SU-DHL-6 (cell line): ENCODE results near the gene COL4A2.

Experiments used
- H2AFZ ChIP-seq: fragments of 200-600 bp; sonication (generic); 2 replicates; pipeline ENCODE4 v1.6.1; 2014; ENCODE audit warnings: low read depth, mild to moderate bottlenecking, moderate library complexity, mixed read lengths, antibody characterized with exemption, low read length; ENCODE audit not compliant: severe bottlenecking
- H3F3A ChIP-seq: fragments of 200-600 bp; shearing (Covaris generic); 2 replicates; pipeline ENCODE4 v1.6.0; 2016; ENCODE audit warnings: antibody characterized with exemption, mild to moderate bottlenecking; ENCODE audit not compliant: insufficient read depth
- H3K27ac ChIP-seq: fragments of 200-600 bp; sonication (generic); 2 replicates; pipeline ENCODE4 v1.5.1; 2016; ENCODE audit warnings: low read depth, mild to moderate bottlenecking, low read length, moderate library complexity, mixed read lengths
- H3K27me3 ChIP-seq: fragments of 200-600 bp; sonication (generic), shearing (Covaris generic); 2 replicates; pipeline ENCODE4 v1.6.0; 2014; ENCODE audit warnings: mild to moderate bottlenecking, low read length
- H3K36me3 ChIP-seq: fragments of 200-600 bp; sonication (generic); 2 replicates; pipeline ENCODE4 v1.6.1; 2014; ENCODE audit warnings: mild to moderate bottlenecking, low read length, mixed read lengths
- H3K4me2 ChIP-seq: fragments of 300-600, 200-600 bp; shearing (Covaris generic), sonication (generic); 2 replicates; pipeline ENCODE4 v1.6.0; 2014; ENCODE audit warnings: low read length, low read depth, mild to moderate bottlenecking; ENCODE audit not compliant: poor library complexity, severe bottlenecking
- H3K4me3 ChIP-seq: fragments of 200-600 bp; sonication (generic); 2 replicates; pipeline ENCODE4 v1.5.1; 2014; ENCODE audit warnings: antibody characterized with exemption, low read length, mild to moderate bottlenecking, mixed read lengths; ENCODE audit not compliant: insufficient read depth, poor library complexity, severe bottlenecking
- H3K79me2 ChIP-seq: fragments of 200-600 bp; sonication (generic); 2 replicates; pipeline ENCODE4 v1.6.1; 2014; ENCODE audit warnings: mild to moderate bottlenecking, low read length, moderate library complexity; ENCODE audit not compliant: insufficient read depth
- H3K9ac ChIP-seq: fragments of 200-600 bp; sonication (generic); 2 replicates; pipeline ENCODE4 v1.7.0; 2014; ENCODE audit warnings: mild to moderate bottlenecking, low read length
- H3K9me2 ChIP-seq: fragments of 200-600 bp; sonication (generic); replicated peaks from 2 replicates; pipeline ENCODE4 v1.6.1; 2014; ENCODE audit warnings: low read length; ENCODE audit not compliant: insufficient read depth
- H3K9me3 ChIP-seq: fragments of 200-600 bp; sonication (generic); 2 replicates; pipeline ENCODE4 v1.6.1; 2014; ENCODE audit warnings: low read length, mixed read lengths; ENCODE audit not compliant: insufficient read depth
- H4K20me1 ChIP-seq: fragments of 200-600 bp; sonication (generic); 2 replicates; pipeline ENCODE4 v1.6.1; 2014; ENCODE audit warnings: low read depth, mild to moderate bottlenecking, antibody characterized with exemption, low read length, moderate library complexity, mixed read lengths
- CTCF ChIP-seq: fragments of 200-600 bp; sonication (generic); IDR thresholded peaks from one replicate; pipeline ENCODE4 v1.5.1; 2017; ENCODE audit warnings: antibody characterized with exemption, mild to moderate bottlenecking, low read length, moderate library complexity; ENCODE audit not compliant: insufficient read depth, poor library complexity, severe bottlenecking
- EZH2phosphoT487 ChIP-seq: fragments of 200-600 bp; sonication (generic), shearing (Covaris generic); conservative IDR thresholded peaks from 2 replicates; pipeline ENCODE4 v1.6.1; 2018; ENCODE audit warnings: mild to moderate bottlenecking, antibody characterized with exemption, low read length, moderate library complexity, mixed read lengths

Gene COL4A2

GRCh38 chr13:110306960-110307766 is at the start of gene COL4A2, which contains the start of gene COL4A1:
TSS of gene COL4A2 (plus strand) at chr13:110307284. CDS start at chr13:110307904, 620 bp downstream.
TSS of gene COL4A1 (minus strand) at chr13:110307157. CDS start at chr13:110307027, 130 bp downstream.
- no peaks in the 10 kb centered on the region for H3F3A ChIP-seq
- H4K20me1 ChIP-seq, result no peaks in the 10 kb centered on the region
- no peaks in the 10 kb centered on the region for H3K9me3 ChIP-seq
- H3K79me2 ChIP-seq, result no peaks in the 10 kb centered on the region
- H3K27ac ChIP-seq, result no peak within 1 kb of the TSS
- H3K36me3 ChIP-seq, result no peaks in the 10 kb centered on the region
- no peaks in the 10 kb centered on the region for H3K27me3 ChIP-seq
- no peak within 1 kb of the TSS for H3K9ac ChIP-seq
- no peak within 1 kb of the TSS for H2AFZ ChIP-seq
- H3K4me3 ChIP-seq, result no peak within 1 kb of the TSS
- TF ChIP-seq CTCF (no peak), EZH2phosphoT487 (no peak)
- no peaks in the 10 kb centered on the region for H3K9me2 ChIP-seq
- H3K4me2 ChIP-seq, result no peak within 1 kb of the TSS

GRCh38 chr13:110257408-110257807 is 49.7 kb upstream of the COL4A2 start:
- H3F3A ChIP-seq, result no peaks in the 10 kb centered on the region
- H3K27me3 ChIP-seq, result no peaks in the 10 kb centered on the region
- no peaks in the 10 kb centered on the region for H3K79me2 ChIP-seq
- no peaks in the 10 kb centered on the region for H3K36me3 ChIP-seq
- no peak overlapping the region for H3K4me2 ChIP-seq
- no peak overlapping the region for H3K9ac ChIP-seq
- no peak overlapping the region for H2AFZ ChIP-seq
- H3K4me3 ChIP-seq, result no peak overlapping the region
- TF ChIP-seq CTCF (no peak), EZH2phosphoT487 (no peak)
- H4K20me1 ChIP-seq, result no peaks in the 10 kb centered on the region
- no peaks in the 10 kb centered on the region for H3K9me2 ChIP-seq
- H3K27ac ChIP-seq, result no peak overlapping the region
- H3K9me3 ChIP-seq, result no peaks in the 10 kb centered on the region

- Histone ChIP-seq H3K9me2 (no peaks in the 10 kb centered on the region), H3K79me2 (no peaks in the 10 kb centered on the region), H3K9me3 (no peaks in the 10 kb centered on the region), H3K9ac (no peak overlapping the region), H2AFZ (no peak overlapping the region), H3K4me2 (no peak overlapping the region), H3K4me3 (no peak overlapping the region), H4K20me1 (no peaks in the 10 kb centered on the region), H3K27me3 (no peaks in the 10 kb centered on the region), H3K27ac (no peak overlapping the region), H3K36me3 (no peaks in the 10 kb centered on the region), H3F3A (no peaks in the 10 kb centered on the region)
- TF ChIP-seq EZH2phosphoT487, result no peak
- TF ChIP-seq CTCF, result no peak
These were observed 48.0 kb upstream of the COL4A2 start for GRCh38 chr13:110258876-110259631.
